Middle frontal gyrus (tissue), 1 donor: ENCODE data around the gene PSMD13.

ENCODE experiments used
- DNase-seq: peaks from one replicate; pipeline ENCODE4 v3.0.0-alpha.2; 2015; ENCODE audit warnings: low spot score; ENCODE audit errors: extremely low spot score

The PSMD13 gene

DNA sequence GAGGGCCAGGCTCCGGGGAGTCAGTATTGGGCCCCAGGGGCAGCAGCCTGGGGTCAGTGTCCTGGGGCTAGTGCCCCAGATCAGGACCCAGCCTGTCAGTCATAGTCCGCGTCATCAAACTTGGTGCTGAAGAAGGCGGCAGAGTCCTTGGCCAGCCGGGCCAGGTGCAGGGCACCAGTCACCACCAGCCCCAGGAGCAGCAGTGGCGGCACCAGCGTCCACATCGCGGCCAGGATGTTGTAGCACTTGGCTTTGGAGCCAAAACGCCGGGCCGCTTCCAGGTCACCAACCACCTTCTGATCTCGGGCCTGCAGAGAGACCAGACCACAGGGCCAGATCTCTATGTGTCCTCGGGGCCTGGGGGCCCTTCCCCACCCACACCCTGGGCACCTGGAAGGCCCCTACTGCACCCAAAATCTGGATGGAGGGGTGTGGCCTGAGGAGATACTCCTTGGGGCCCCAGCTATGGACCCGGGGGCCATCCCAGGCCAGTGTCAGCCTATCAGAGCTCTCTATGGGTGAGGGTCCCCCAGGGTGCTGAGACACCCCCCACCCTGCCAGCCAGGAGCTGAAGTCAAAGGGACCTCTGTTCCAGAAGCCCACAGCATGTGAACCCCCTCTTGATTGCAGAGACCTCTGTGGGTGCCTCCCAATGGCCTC, 61.8 kb downstream of the PSMD13 start:
- DNase-seq: no peak

DNA sequence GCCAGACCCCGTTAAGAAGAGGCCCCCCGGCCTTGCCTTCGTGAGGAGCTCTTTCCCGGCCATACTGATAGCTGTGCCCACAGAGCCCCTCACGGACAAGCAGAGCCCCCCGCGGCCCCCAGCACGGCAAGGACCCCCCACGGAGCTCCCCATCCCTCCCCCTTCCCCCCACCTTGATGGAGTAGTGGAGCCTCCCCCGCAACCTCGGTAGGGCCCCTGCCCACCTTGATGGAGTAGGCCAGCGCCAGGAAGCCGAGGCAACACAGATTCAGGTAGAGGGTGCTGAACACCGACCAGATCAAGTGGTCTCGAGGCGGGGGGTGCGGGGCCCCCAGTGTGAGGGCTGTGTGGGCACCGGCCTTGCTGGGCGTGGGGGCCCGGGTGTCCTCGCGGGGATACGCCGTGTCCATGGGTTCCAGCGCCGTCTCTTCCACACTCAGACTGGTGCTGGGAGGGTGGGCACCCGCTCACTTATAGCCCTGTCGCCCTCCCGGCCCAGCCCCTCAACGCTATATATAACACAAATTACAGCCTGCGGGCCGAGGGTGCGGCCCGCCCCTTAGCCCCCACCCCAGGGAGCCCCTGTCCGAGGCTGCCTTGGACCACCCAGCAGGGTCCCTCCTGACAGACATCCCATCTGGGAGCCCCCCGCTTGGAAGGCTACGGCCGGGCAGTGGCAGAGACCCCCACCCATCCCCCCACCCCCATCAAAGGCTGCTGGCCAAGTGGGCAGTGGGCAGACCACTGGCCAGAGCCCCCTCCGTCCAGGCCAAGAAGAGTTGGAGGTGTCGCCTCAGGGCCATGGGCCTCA, 62.5 kb downstream of the PSMD13 start, which contains the start of gene IFITM5:
IFITM5 (minus strand) TSS at position 446 of the 811 bp plus-strand sequence; CDS start at position 410, 36 bp downstream.
- no peak for DNase-seq

DNA sequence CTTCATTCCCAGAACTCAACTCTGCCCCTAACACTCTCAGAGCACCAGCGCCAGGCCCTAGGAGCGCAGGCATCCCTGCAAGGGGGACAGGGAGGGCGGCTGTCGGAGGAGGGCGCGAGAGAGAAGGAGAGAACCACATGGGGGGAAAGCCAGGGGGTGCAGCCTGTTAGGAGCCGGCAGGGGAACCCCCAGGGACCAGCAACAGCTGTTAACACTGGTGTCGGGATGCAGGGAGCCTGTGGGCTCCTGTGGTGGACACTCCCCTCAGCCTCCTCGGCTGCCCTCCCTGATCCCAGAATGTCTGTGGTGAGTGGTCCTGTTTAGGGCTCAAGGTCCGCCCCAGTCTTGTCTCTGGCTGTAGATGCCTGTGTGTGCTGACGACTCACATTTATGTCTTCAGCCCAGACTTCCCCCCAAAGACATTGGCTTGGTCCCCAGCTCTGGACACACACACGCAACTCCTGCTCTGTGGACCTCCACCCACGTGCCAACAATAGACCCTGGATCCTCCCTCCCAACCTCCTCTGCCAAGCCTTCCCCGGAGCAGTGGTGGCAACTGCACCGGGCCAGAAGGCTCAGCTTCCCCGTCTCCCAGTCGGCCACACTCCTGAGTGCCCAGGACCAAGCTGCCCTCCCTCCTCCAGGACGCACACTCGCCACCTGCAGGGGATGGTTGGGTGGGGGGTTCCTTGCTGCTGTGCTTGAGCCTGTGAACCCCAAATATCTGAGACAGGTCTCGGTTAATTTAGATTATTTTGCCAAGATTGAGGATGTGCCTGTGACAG, 63.4 kb downstream of the PSMD13 start:
- DNase-seq: no peak
